GDM1 (cell line): ENCODE data around the gene ABHD1.
"Not testable (repeated sequence)": the region's sequence is repeated elsewhere in the genome, so short reads cannot be mapped to it uniquely, and the experiment has no call there.

Experiments
- DNase-seq: peaks from one replicate; lab custom pipeline; 2025; lab: John Stamatoyannopoulos, UW

The ABHD1 gene

DNA sequence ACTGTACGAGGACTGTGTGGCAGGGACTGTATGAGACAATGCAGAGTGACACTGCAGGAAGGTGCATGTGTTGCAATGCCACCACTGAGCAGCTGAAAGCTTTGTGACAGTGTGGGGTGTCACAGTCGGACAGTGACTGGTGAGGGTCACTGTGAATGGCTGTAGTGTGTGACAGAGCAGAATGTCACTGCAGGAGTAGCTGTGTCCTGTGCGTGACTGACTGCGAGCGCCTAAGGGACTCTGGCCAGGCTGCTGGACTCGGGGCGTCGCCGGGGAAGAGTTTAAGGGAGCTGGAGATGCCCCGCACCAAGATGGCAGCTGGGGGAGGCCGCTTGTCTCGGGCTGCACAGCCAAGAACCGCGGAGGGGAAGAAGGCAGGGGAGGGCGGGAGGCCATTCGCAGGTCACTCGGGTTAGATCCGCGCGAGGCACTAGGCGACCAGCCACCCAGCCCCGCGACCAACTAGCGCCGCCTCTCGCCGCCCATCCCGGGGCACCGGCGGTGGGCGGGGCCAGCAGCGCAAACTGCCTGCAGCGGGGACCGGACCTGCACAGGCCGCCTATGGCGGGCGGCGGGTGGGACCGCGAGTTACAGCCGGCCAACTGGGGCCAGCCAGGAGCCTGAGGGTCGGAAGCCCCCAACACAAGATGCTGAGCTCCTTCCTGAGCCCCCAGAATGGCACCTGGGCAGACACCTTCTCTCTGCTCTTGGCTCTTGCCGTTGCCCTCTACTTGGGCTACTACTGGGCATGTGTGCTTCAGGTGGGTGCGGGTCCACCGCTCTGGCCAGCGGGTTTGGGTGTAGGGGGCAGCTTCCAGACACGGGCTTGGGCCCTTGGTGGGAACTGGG, at the start of gene ABHD1:
TSS of gene ABHD1 (plus strand) at position 514 of the 849 bp plus-strand sequence. CDS start at position 648, 134 bp downstream.
- DNase-seq, result peak; percentile 41

DNA sequence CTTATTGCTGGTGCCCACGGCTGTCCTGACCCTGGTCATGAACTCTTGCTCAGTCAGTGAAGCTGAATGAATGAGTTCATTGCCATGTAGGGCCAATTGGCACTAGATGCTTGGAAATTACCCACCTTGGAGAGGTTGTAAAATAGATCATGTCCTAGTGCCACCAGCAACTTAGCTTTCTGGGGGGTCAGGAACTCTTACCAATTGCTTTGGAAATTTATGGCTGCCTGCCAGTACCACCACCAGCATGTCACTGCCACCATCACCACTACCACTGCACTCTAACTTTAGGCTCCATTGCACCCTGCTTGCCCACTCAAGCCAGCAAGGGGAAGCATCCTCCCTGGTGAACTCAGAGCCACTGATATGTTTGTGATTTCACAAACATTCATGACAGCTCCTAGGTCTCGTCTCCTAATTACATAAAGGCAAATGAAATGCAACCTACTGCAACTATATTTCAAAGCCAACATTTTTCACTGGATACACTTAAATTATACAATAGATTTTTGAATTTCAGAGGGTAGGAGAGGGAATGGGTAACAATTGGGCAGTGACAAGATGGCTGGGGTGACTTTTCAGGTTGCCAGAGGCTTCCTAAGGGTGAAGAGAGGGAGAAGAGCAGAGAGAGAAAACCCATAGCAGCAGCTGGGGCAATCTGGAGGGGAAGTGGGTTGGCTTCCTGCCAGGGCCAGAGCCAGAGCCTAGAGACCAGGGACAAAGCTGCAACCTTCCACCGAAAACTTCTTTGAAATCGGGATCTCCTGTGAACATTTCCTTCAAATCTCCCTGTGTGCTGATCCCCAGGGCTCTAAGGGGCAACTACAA, 48.7 kb upstream of the ABHD1 start:
- DNase-seq, result peak; percentile 60

DNA sequence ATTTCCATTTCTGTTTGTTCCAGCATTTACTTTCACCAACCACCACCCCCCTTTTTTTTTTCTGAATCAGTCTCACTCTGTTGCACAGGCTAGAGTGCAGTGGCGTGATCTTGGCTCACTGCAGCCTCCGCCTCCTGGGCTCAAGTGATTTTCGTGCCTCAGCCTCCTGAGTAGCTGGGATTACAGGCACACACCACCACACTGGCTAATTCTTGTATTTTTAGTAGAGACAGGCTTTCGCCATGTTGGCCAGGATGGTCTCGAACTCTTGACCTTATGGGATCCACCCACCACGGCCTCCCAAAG, 48.1 kb upstream of the ABHD1 start:
- not testable (repeated sequence) for DNase-seq

DNA sequence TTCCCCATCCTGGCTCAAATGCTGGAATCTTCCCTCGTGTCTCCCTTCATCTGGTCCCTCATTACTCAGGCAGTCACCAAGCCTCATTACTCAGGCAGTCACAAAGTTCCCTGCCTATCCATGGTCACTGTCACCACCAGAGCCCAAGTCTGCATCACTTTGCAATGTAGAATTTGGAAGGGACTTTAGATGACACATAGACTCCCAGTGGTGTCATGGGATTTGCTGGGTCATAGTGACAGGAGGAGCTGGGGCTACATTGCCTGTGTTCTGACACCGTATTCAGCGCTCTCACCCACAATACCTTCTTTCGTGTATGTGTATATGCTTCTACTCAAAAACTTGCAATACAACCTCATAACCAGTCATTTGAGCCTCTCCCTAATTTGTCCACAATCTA, 47.3 kb upstream of the ABHD1 start:
- DNase-seq, result no peak

DNA sequence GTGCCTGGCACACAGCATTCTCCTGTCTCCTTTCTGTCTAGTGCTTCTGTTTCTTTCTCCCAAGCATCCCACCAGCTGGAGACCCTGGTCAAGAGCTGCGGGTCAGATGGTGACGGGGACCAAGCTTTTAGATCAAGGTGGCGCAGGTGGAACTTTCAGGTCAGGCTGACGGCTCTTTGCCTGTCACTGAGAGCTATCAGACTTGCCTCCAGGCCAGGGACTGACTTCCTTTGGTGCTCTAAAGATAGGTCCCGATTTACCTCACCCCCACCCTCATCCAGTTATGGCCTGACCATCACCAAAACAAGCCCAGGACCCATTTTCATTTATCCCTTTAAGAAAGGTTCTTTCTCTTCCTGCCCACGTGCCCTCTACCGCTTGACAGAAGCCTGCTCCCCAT, 46.4 kb upstream of the ABHD1 start:
- DNase-seq, result no peak

DNA sequence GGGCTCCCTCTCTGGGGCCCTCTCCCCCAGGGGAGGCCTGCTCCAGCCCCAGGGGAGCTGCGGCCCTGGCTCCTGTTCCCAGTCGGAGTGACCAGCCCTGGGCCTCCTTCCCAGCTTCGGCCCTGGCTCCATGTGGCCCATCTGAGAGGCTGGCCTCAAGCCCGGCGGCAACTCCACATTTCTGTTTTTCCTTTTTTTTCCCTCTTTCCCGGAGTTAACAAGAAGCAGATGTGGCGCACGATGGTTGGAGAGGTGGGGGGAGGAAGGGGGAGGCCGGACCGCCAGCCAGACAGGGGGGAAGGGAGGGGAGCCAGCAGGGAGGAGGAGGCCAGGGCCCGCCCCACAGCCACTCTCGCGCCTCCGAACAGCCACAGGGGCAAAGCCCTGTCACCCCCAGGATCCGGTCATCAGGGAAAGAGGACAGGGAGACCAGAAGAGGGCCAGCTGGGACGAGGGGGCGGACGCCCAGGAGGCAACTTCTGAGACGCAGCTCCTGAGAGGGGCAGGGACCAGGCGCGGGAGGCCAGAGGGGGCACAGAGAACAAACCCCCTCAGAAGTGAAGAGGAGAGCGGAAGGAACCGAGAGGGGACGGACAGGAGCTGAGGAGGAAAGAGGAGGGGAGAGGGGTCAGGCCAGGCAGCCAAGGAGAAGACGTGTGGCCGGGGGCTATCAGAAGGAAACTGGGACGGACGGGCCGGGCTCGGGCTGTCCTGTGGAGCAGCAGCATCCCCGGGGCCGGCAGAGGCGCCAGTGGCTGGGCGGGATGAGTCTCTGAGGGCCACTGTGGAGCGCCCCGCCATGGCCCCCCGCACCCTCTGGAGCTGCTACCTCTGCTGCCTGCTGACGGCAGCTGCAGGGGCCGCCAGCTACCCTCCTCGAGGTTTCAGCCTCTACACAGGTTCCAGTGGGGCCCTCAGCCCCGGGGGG, 45.1 kb upstream of the ABHD1 start, which contains the start of gene EMILIN1:
TSS of gene EMILIN1 (plus strand) at position 349 of the 928 bp plus-strand sequence. CDS start at position 800, 451 bp downstream.
- no peak for DNase-seq

DNA sequence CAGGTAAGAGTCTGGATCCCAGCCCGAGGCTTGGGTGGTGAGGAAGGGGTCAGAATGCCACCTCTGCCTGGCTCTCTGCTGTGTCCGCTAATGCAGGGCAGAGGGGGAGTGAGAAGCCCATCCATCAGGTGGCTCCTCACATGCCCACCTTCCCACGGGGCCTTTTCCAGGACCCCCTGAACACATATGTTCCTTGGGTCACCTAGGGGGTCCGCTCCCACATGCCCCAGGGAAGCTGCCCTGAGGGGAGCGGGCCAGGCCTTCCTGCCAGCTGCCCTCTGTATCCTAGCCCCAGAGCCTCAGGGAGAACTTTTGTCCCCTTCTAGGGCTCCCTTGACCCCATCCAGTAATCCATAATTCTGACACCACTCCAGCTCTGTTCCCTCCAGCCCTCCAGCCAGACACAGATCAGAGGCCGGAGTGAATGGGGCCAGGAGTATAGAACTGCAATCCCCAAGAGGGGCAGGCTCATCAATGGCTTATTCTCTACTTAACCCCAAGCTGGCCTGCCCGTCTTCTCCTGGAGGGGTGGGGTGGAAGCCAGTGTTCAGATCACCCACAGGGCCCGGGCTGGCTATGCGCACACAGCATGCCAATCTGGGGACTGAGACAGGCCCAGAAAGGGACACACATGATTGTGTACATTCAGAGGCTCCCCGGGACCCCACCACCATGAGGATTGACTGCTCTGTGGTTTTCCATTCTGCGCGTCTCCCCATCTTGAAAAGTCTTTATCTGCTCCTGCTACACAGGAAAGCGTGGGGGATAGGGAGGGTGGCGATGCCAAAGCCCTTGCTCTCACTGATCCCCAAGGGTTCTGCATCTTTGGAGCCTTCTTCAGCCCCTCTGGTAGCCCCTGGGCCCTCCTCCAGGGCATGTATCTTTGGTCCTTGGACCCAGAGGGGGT, 44.1 kb upstream of the ABHD1 start:
- no peak for DNase-seq

DNA sequence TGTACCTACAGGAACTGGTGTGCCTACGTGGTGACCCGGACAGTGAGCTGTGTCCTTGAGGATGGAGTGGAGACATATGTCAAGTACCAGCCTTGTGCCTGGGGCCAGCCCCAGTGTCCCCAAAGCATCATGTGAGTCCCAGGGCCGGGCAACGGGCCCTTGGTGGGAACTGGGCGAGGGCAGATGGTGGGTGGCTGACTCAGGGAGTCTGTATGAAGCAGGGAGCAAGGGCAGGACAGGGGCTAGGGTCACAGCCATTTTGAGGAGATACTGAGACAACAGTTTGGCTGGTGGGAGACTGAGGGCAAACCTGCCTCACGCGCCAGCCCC, 43.5 kb upstream of the ABHD1 start:
- DNase-seq, result no peak

DNA sequence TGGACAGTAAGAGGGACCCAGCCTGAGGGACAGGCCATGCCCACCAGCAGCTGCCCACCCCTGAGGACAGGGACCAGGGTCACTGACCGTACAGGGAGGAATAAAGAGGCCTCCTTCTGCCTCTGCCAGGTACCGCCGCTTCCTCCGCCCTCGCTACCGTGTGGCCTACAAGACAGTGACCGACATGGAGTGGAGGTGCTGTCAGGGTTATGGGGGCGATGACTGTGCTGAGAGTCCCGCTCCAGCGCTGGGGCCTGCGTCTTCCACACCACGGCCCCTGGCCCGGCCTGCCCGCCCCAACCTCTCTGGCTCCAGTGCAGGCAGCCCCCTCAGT, 43.0 kb upstream of the ABHD1 start:
- DNase-seq, result no peak

DNA sequence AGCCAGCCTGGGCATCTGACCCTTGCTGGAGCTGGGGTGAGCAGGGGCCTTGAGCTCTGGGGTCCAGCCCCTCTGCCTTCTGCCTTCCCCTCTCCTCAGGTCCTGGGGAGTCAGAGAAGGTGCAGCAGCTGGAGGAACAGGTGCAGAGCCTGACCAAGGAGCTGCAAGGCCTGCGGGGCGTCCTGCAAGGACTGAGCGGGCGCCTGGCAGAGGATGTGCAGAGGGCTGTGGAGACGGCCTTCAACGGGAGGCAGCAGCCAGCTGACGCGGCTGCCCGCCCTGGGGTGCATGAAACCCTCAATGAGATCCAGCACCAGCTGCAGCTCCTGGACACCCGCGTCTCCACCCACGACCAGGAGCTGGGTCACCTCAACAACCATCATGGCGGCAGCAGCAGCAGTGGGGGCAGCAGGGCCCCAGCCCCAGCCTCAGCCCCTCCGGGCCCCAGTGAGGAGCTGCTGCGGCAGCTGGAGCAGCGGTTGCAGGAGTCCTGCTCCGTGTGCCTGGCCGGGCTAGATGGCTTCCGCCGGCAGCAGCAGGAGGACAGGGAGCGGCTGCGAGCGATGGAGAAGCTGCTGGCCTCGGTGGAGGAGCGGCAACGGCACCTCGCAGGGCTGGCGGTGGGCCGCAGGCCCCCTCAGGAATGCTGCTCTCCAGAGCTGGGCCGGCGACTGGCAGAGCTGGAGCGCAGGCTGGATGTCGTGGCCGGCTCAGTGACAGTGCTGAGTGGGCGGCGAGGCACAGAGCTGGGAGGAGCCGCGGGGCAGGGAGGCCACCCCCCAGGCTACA, 41.4 kb upstream of the ABHD1 start:
- DNase-seq, result no peak

DNA sequence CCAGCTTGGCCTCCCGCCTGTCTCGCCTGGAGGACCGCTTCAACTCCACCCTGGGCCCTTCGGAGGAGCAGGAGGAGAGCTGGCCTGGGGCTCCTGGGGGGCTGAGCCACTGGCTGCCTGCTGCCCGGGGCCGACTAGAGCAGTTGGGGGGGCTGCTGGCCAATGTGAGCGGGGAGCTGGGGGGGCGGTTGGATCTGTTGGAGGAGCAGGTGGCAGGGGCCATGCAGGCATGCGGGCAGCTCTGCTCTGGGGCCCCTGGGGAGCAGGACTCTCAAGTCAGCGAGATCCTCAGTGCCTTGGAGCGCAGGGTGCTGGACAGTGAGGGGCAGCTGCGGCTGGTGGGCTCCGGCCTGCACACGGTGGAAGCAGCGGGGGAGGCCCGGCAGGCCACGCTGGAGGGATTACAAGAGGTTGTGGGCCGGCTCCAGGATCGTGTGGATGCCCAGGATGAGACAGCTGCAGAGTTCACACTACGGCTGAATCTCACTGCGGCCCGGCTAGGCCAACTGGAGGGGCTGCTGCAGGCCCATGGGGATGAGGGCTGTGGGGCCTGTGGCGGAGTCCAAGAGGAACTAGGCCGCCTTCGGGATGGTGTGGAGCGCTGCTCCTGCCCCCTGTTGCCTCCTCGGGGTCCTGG, 40.7 kb upstream of the ABHD1 start:
- no peak for DNase-seq

DNA sequence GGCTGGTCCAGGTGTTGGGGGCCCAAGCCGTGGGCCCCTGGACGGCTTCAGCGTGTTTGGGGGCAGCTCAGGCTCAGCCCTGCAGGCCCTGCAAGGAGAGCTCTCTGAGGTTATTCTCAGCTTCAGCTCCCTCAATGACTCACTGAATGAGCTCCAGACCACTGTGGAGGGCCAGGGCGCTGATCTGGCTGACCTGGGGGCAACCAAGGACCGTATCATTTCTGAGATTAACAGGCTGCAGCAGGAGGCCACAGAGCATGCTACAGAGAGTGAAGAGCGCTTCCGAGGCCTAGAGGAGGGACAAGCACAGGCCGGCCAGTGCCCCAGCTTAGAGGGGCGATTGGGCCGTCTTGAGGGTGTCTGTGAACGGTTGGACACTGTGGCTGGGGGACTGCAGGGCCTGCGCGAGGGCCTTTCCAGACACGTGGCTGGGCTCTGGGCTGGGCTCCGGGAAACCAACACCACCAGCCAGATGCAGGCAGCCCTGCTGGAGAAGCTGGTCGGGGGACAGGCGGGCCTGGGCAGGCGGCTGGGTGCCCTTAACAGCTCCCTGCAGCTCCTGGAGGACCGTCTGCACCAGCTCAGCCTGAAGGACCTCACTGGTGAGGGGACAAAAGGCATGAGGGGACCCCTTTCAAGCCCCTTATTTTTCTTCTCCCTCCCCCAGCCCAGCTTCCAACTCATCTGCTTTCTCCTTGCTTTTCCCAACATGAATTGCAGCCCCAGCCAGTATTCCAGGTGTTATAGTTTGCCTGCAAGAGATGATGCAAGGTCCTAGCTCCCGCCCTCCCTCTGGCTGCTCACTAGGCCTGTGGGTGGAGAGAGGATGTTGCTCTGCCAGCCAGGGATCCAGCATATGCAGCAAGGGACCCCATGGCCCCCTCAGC, 40.0 kb upstream of the ABHD1 start:
- DNase-seq, result no peak

DNA sequence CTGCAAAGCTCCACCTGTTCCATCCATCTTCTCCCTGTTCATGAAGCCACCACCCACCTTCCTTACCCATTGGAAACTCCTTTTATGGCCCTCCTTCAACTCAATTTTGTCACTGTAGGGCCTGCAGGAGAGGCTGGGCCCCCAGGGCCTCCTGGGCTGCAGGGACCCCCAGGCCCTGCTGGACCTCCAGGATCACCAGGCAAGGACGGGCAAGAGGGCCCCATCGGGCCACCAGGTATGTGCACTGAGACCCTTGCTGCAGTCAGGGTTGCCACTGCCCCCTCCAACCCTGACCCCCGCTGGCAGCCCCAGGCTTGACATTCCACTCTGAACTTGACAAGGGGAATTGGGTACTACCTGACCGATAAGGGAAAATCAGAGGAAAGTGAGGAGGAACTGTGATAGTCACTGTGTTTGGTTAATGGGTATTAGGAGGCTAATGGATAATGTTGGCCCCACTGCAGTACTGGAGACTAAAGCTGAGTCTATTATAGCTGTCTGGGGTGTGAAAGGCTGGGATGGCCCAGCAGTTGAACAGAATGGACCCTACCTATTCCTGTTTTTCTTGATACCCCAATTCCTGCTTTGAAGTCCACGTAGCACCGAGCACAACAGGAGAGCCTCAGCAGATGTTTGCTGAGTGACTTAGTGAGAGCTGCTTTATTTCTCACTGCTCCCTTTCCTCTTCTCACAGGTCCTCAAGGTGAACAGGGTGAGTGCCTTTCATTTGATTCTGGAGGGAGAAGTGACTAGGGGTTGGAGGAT, 39.1 kb upstream of the ABHD1 start:
- no peak for DNase-seq

DNA sequence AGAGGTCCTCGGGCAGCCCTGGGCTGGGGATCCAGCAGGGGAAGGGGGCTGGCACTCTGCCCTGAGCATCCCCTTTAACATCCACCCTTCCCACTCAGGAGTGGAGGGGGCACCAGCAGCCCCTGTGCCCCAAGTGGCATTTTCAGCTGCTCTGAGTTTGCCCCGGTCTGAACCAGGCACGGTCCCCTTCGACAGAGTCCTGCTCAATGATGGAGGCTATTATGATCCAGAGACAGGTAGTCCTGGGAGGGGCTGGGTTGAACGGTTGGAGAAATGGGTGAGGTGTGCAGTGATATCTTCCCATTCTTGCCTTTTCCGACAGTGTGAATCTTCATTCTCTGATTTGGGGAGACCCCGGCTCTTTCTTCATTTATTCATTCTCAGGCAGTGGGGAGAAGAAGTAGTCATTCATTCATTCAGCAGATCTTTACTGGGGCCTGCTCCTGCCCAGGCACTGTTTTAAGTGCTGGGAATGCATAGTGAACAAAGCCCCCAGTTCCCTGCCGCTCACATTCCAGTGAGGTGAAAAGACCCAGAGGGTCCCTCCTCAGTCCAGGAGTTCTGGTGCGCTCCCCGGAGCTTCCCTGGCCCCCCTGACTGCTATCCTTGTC, 38.4 kb upstream of the ABHD1 start:
- no peak for DNase-seq

DNA sequence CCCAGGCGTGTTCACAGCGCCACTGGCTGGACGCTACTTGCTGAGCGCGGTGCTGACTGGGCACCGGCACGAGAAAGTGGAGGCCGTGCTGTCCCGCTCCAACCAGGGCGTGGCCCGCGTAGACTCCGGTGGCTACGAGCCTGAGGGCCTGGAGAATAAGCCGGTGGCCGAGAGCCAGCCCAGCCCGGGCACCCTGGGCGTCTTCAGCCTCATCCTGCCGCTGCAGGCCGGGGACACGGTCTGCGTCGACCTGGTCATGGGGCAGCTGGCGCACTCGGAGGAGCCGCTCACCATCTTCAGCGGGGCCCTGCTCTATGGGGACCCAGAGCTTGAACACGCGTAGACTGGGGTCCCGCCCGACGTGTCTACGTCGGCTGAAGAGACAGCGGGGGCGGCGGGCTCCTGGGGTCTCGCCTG, 37.9 kb upstream of the ABHD1 start:
- no peak for DNase-seq

DNA sequence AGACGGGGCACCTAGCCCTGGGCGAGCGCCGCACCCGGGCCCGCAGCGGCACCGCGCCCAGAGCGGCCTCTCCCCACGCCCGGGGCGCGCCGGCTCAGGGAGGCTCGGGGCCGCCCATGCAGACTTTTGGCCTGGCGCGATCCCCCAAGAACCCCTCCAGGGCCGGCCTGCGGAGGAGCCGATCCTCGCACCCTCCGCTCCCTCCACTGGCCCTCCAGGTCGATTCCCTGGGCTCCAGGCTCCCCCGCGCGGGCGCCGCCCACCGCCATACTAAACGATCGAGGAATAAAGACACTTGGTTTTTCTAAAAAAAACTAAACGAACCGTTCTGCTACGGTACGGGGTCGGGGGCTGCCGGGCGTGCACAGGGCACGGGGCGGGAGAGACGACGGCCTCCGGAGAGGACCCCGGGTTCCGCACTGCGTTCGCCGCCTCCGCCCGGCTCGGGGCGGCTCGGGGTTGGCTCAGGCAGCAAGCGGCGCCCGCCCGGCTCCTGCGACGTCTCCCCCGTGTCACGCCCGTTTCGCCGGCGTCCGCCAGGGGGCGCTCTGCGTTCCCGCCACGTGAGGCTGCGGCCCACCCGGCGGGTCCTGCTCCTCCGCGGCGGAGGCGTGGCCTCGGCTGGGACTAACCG, 37.4 kb upstream of the ABHD1 start:
- DNase-seq, result peak; percentile 94
